GM21528 (cell line): ENCODE data around the gene DGKG.

Experiments used
- ATAC-seq: cut with Tn5 transposase; IDR thresholded peaks from one replicate; pipeline ENCODE4 v1.9.1; 2021; ENCODE audit warnings: mild to moderate bottlenecking, moderate library complexity; ENCODE audit not compliant: unreplicated experiment, low FRiP score

The DGKG gene

GRCh38 chr3:186248850-186249249 lies 113.2 kb downstream of the DGKG start:
- no peak for ATAC-seq

- no peak for ATAC-seq
These were observed 113.9 kb downstream of the DGKG start for GRCh38 chr3:186247821-186248814.

- ATAC-seq, result no peak
These were observed 115.1 kb downstream of the DGKG start for GRCh38 chr3:186246941-186247340.

DNA sequence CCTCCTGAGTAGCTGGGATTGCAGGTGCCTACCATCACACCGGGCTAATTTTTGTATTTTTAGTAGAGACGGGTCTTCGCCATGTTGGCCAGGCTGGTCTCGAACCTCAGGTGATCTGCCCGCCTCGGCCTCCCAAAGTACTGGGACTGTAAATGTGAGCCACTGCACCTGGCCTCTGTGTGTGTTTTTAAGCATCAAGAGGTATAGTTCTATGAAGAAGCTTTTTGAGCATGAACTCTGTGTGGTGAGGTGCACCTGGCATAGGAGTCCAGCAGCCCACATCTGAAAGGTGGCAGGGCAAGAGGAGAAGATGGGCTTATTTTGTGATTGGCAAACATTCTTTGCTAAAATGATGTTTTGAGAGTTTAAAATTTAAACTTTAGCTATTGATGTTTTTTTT lies 118.0 kb downstream of the DGKG start:
- ATAC-seq, result no peak

GRCh38 chr3:186241910-186242821 lies 119.9 kb downstream of the DGKG start:
- peak; percentile 73 for ATAC-seq

GRCh38 chr3:186239321-186239720 lies 122.7 kb downstream of the DGKG start:
- ATAC-seq, result no peak

DNA sequence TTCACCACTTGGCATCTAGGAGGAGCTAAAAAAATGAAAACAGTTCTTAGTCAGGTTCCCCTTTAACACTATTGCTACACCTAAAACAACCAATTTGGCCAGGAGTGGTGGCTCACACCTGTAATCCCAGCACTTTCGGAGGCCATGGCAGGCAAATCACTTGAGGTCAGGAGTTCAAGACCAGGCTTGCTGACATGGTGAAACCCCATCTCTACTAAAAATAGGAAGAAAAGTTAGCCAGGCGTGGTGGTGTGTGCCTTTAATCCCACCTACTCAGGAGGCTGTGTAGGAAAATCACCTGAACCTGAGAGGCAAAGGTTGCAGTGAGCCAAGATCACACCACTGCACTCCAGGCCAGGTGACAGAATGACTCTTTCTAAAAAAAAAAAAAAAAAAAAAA lies 124.1 kb downstream of the DGKG start:
- ATAC-seq, result no peak

DNA sequence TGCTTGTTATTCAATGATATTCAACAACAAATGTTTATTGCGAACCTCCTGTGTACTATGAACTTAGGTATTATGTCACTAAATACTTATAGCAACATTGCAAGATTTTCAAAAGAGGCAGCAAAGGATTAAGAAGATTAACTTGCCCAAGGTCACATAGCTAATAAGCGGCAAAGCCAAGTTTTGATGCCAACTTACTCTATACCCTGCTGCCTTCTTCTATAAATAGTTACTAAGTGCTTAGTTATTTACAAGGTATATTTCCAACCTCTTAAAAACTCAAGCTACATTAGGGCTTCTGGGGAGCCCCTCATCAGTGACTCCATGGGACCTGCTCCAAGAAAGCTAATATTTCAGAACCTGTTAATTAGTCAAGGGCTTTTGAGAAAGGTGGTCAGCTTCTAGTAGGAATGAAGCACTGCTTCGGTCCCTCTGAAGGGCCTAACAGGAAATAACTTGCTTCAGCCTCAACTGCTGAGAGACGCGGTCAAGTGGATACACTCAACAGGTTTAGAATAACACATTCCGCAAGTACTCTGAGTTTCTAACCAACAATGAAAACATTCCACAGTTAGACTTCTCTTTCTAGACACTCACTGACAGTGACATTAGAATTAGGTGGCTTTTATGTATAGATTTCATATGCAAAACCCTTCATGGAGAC lies 125.5 kb downstream of the DGKG start:
- no peak for ATAC-seq

DNA sequence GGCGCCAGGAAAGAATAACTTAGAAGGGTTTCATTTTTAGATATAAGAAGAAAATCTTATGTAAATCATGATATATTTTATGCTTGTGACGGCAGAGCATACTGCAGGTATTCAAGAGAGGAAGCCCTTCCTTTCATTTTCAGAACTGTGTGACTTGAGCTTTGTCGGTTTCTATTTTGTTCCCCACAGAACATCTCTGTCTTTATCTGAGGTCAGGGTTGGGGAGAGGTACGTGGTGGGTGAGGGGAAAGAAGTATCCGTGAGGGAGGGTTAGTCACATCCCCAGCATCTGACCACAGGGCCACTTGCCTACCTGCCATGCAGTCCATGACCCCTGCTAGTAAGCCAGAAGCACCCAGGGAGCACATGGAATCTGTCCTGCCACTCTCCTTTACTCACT lies 126.5 kb downstream of the DGKG start:
- ATAC-seq, result peak; percentile 84

- ATAC-seq, result no peak
These were observed 127.9 kb downstream of the DGKG start for GRCh38 chr3:186234152-186234551.

DNA sequence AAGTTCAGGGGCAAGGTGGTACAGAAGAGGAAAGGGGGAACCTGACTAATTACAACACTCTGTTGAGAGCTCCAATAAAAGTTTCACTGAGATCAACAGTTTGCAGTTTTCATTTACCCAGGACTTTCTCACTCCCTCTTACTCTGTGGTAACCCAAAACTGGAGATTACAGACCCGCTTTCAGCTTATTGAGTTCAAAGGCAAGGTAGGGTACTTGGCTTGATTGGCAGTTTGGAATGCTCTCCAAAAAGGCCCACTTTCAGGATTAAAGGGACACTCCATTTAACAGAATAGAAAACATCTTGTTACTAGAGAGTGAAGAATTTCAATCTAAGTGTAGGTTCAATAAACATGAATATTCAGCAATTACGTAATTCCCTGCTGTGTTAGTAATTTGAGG lies 135.6 kb downstream of the DGKG start:
- ATAC-seq, result no peak

DNA sequence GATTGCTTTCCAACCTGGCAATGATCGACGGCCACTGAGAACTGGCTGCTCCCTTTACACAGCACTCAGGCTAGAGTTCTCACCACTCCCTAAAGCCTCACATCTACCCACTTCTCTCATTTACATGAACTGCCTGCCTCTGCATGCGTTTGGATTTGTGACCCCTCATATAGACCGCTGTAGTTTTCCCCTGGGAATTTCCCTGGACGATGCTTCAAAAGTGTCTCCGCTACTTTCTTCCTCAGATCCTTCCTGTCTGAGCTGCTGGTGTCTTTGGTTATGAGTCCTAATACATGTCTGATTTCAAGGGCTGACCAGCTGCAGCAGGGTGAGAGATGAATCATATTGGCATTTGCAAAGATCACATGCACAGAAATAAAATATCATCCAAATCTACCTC lies 136.4 kb downstream of the DGKG start:
- no peak for ATAC-seq

DNA sequence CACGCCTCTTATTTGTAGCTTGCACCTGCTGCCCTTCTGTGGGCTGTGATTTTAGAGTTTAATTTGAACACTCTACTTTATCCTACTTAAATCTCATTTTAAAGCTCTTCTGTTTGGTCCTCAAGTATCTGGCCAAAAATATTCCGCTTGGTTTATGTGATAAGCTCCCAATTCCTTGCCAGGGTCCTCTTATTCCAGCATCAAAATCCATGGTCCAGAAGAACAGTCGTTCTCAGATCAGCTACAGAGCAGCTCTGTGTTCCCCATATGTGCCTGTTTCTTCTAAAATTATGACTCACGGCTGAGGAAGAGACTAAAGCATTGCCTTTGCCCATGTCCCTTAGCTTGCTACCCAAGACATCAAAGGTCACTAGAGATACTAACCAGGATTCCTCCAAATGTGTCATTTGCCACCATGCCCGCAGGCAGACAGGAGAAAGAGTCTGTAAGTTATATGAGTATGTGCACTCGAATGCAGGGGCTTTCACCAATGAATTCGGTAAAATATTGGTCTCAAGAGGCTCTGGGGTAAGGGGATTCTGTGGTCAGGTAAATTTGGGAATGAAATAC lies 137.9 kb downstream of the DGKG start:
- no peak for ATAC-seq

- no peak for ATAC-seq
These were observed 138.6 kb downstream of the DGKG start for GRCh38 chr3:186223476-186223875.

- no peak for ATAC-seq
These were observed 140.2 kb downstream of the DGKG start for GRCh38 chr3:186221760-186222378.

DNA sequence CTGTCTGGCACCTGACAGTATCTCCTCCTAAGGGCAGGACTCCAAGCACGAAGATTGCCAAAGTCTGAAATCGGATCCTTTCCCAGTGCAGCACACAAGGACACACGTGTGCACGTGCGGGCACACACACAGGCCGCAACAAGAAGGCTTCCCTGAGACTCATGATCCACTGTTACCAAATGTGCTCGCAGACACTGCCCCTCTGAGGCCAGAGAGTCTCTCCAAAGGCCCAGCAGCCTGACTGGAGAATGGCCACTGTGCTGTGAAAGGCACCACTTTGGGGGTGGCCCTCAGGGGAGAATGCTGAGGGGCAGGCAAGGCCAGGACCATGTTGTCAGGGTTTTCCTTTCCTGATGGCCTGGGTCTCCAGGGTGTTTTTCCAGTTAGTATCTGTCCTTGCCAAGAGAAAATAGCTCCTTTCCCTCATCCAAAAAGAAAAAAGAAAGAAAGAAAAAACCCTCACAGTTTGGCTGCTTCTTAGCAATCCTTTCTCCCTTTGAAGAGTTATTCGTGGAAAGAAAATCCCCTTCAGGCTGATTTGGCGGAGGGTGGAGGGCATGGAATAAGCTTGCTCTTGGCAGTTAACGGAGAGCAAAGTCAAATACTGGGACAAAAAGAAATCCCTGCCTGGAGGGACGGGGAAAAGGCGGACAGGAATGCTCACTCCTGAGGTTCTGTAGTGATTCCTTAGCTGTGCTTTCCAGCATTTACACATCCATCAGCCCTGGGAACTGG lies 141.0 kb downstream of the DGKG start:
- ATAC-seq, result no peak

- ATAC-seq, result no peak
These were observed 141.7 kb downstream of the DGKG start for GRCh38 chr3:186220365-186220764.

- ATAC-seq, result no peak
These were observed 142.8 kb downstream of the DGKG start for GRCh38 chr3:186219211-186219638.

DNA sequence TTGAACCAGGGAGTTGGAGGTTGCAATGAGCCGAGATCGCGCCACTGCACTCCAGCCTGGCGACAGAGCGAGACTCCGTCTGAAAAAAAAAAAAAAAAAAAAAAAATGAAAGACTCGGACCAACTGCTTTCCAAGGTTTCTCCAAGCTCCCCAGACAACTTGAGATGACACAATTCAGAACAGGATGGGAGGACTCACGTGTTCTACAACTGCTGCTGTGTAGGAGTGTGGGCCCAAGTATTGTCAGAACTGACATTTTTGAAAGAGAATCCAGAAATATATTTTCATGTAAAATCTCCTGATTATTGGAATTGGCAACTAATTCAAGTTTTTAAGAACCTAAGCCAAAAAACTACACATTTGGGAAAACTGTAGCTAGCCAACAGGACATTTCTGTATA lies 143.6 kb downstream of the DGKG start:
- no peak for ATAC-seq
